HL-60 (cell line): ENCODE results near the gene ANO3.

ENCODE experiments used
- DNase-seq, 2 experiments: peaks; one replicate each; pipeline ENCODE4 v3.0.0-alpha.2; 2010 to 2020; ENCODE audit warnings: low read depth in 1 of 2, low spot score in 1 of 2
- H3K27ac ChIP-seq: fragments of 250-450 bp; sonication (Bioruptor Pico); replicated peaks from 2 replicates; pipeline ENCODE4 v1.5.1; 2020; ENCODE audit warnings: mild to moderate bottlenecking, moderate library complexity
- H3K27me3 ChIP-seq: fragments of 250-450 bp; sonication (Bioruptor Pico); 2 replicates; pipeline ENCODE4 v1.5.1; 2021; ENCODE audit warnings: mild to moderate bottlenecking, moderate library complexity; ENCODE audit not compliant: insufficient read depth, poor library complexity, severe bottlenecking
- H3K4me3 ChIP-seq: replicated peaks from 2 replicates; pipeline ENCODE4 v1.5.1; 2011; ENCODE audit warnings: mild to moderate bottlenecking, control low read depth, low read length; ENCODE audit not compliant: insufficient read depth
- GABPA ChIP-seq: IDR thresholded peaks from 2 replicates; pipeline ENCODE4 v1.6.1; 2012; ENCODE audit warnings: low read depth
- POLR2AphosphoS5 ChIP-seq: IDR thresholded peaks from 2 replicates; pipeline ENCODE4 v1.6.1; 2012; ENCODE audit warnings: low read depth
- SPI1 ChIP-seq: IDR thresholded peaks from 2 replicates; pipeline ENCODE4 v1.6.1; 2012; ENCODE audit warnings: low read depth, mild to moderate bottlenecking, borderline replicate concordance
- TF ChIP-seq, protein P1 (sequence below): IDR thresholded peaks from one replicate; pipeline ENCODE4 v1.5.1; 2011; ENCODE audit warnings: low read length, control low read depth, inconsistent platforms; ENCODE audit not compliant: insufficient read depth
- TF ChIP-seq, protein P2 (sequence below): IDR thresholded peaks from 2 replicates; pipeline ENCODE4 v1.6.1; 2012; ENCODE audit warnings: low read depth; ENCODE audit not compliant: insufficient replicate concordance

ANO3 gene

DNA sequence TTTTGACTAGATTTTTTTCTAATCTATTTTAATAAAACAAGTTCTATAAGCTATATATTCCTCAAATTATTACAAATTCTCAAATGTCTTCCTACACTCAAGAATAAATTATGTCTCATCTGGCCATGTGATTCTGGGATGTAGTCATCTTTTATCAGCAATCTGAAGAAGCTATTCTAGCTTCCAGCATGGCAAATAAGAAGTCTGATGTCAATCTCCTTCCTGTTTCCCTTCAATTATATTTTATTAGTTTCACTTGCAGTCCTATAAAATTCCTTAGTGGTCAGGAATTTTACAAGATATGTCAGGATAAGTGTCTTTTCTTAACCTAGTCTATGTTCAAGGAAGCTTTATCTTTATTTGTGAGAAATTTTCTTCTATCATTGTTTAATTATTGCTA, 10.4 kb upstream of the ANO3 start:
- H3K4me3 ChIP-seq, result no peak overlapping the region
- H3K27me3 ChIP-seq, result no peaks in the 10 kb centered on the region
- TF ChIP-seq, protein P1, sequence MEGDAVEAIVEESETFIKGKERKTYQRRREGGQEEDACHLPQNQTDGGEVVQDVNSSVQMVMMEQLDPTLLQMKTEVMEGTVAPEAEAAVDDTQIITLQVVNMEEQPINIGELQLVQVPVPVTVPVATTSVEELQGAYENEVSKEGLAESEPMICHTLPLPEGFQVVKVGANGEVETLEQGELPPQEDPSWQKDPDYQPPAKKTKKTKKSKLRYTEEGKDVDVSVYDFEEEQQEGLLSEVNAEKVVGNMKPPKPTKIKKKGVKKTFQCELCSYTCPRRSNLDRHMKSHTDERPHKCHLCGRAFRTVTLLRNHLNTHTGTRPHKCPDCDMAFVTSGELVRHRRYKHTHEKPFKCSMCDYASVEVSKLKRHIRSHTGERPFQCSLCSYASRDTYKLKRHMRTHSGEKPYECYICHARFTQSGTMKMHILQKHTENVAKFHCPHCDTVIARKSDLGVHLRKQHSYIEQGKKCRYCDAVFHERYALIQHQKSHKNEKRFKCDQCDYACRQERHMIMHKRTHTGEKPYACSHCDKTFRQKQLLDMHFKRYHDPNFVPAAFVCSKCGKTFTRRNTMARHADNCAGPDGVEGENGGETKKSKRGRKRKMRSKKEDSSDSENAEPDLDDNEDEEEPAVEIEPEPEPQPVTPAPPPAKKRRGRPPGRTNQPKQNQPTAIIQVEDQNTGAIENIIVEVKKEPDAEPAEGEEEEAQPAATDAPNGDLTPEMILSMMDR, result no peak
- TF ChIP-seq SPI1 (no peak), POLR2AphosphoS5 (no peak)
- no peak overlapping the region for H3K27ac ChIP-seq
- no peak for DNase-seq

DNA sequence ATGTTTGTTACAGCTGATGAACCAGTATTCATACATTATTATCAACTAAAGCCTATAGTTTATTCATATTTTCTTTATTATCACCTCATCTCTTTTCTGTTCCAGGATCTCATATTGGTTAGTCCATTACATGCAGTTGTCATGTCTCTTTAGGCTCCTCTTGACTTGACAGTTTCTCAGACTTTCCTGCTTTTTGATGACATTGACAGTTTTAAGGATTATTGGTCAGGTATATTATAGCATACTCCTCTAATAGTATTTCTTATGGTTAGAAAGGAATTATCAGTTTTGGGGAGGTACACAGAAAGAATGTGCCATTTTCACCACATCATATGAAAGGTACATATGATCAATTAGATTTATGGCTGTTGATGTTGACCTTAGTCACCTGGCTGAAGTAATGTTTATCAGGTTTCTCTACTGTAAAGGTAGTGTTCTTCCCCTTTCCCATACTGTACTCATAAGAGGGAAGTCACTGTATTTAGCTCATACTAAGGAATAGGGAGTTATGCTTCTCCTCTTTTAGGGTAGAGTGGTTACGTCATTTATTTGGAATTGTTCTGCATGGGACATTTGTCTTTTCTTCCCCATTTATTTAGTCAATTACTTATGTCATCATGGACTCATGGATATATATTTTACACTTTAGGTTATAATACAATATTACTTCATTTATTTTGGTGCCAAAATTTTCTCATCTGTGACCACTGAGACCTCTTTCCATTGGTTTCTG, 9.4 kb upstream of the ANO3 start:
- TF ChIP-seq GABPA (no peak), SPI1 (no peak), POLR2AphosphoS5 (no peak)
- TF ChIP-seq, protein P1, result no peak
- TF ChIP-seq, protein P2, sequence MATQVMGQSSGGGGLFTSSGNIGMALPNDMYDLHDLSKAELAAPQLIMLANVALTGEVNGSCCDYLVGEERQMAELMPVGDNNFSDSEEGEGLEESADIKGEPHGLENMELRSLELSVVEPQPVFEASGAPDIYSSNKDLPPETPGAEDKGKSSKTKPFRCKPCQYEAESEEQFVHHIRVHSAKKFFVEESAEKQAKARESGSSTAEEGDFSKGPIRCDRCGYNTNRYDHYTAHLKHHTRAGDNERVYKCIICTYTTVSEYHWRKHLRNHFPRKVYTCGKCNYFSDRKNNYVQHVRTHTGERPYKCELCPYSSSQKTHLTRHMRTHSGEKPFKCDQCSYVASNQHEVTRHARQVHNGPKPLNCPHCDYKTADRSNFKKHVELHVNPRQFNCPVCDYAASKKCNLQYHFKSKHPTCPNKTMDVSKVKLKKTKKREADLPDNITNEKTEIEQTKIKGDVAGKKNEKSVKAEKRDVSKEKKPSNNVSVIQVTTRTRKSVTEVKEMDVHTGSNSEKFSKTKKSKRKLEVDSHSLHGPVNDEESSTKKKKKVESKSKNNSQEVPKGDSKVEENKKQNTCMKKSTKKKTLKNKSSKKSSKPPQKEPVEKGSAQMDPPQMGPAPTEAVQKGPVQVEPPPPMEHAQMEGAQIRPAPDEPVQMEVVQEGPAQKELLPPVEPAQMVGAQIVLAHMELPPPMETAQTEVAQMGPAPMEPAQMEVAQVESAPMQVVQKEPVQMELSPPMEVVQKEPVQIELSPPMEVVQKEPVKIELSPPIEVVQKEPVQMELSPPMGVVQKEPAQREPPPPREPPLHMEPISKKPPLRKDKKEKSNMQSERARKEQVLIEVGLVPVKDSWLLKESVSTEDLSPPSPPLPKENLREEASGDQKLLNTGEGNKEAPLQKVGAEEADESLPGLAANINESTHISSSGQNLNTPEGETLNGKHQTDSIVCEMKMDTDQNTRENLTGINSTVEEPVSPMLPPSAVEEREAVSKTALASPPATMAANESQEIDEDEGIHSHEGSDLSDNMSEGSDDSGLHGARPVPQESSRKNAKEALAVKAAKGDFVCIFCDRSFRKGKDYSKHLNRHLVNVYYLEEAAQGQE, result no peak
- DNase-seq, result no peak
- Histone ChIP-seq H3K27me3 (no peaks in the 10 kb centered on the region), H3K27ac (no peak overlapping the region), H3K4me3 (no peak overlapping the region)

DNA sequence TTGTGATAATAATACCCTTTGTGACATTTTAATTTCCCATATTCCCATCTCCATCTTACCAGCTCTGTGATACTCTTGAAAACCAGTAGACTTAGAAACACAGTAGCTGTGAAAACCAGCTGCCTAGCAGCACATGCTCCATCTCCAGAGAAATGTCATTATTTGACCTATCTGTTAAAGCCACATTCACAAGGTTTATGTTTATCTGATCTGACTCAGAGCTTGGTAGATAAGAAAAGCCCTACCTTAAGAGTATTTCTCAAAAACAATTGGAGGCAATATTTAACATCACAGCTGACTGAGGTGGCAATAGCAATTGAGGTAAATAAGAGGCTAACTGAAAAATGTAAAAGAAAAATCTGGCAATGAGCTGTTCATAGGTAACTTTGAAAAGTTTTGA, 8.1 kb upstream of the ANO3 start:
- DNase-seq, result no peak
- Histone ChIP-seq H3K27ac (no peak overlapping the region), H3K4me3 (no peak overlapping the region), H3K27me3 (no peaks in the 10 kb centered on the region)
- TF ChIP-seq GABPA (no peak), SPI1 (no peak), POLR2AphosphoS5 (no peak)
- TF ChIP-seq, protein P1, result no peak
- TF ChIP-seq, protein P2, result no peak

DNA sequence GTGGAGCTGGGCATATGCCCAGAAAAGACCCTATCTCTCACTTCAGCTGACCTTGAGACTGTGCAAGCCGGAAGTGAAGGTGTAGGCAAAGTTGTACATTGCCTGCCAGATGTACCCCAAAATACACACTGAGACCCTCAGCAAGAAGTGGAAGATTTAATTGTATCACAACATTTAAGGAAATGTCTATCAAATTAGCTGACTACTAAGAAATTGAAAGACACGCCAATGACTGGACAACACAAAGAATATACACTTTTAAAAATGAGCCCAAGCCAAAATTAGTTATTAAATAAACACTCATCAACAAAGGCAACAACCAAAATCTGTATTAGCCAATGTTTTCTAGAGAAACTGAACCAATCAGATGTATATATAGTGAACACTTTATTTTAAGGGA, 7.7 kb upstream of the ANO3 start:
- DNase-seq, result no peak
- Histone ChIP-seq H3K4me3 (no peak overlapping the region), H3K27ac (no peak overlapping the region), H3K27me3 (no peaks in the 10 kb centered on the region)
- TF ChIP-seq POLR2AphosphoS5 (no peak), GABPA (no peak), SPI1 (no peak)
- TF ChIP-seq, protein P1, result no peak
- TF ChIP-seq, protein P2, result no peak
